Karpas-422 (cell line): ENCODE data around the gene PPP1R18. TPM values are rescaled to one million over a fixed set of nuclear protein-coding genes. Genes with fewer than 3 reads are reported as not detected.
"Not testable (repeated sequence)": the region's sequence is repeated elsewhere in the genome, so short reads cannot be mapped to it uniquely, and the experiment has no call there.

Experiments used
- DNase-seq: peaks from one replicate; pipeline ENCODE4 v3.0.0-alpha.2; 2015
- H2AFZ ChIP-seq: fragments of 200-600 bp; sonication (generic); 2 replicates; pipeline ENCODE4 v1.6.1; 2014; ENCODE audit warnings: antibody characterized with exemption, low read length, mixed read lengths
- H3K27ac ChIP-seq: fragments of 200-600 bp; sonication (generic); 2 replicates; pipeline ENCODE4 v1.5.1; 2014; ENCODE audit warnings: mild to moderate bottlenecking, low read length, moderate library complexity
- H3K27me3 ChIP-seq: fragments of 200-600 bp; sonication (generic); 2 replicates; pipeline ENCODE4 v1.6.1; 2014; ENCODE audit warnings: low read length, mixed read lengths
- H3K36me3 ChIP-seq: fragments of 200-600 bp; sonication (generic); 2 replicates; pipeline ENCODE4 v1.6.1; 2014; ENCODE audit warnings: low read length, mixed read lengths; ENCODE audit not compliant: insufficient read depth
- H3K4me1 ChIP-seq: fragments of 200-600 bp; sonication (generic); 2 replicates; pipeline ENCODE4 v1.6.1; 2014; ENCODE audit warnings: mild to moderate bottlenecking, low read length, mixed read lengths
- H3K4me2 ChIP-seq: fragments of 200-600 bp; sonication (generic); 2 replicates; pipeline ENCODE4 v1.6.1; 2014; ENCODE audit warnings: low read length, low read depth, mild to moderate bottlenecking; ENCODE audit not compliant: poor library complexity, severe bottlenecking
- H3K4me3 ChIP-seq: fragments of 200-600 bp; sonication (generic); 2 replicates; pipeline ENCODE4 v1.5.1; 2014; ENCODE audit warnings: mild to moderate bottlenecking, antibody characterized with exemption, low read length, mixed read lengths
- H3K79me2 ChIP-seq: fragments of 200-600 bp; sonication (generic); 2 replicates; pipeline ENCODE4 v1.6.1; 2014; ENCODE audit warnings: mild to moderate bottlenecking, low read length, mixed read lengths
- H3K9ac ChIP-seq: fragments of 200-600 bp; sonication (generic); 2 replicates; pipeline ENCODE4 v1.6.0; 2014; ENCODE audit warnings: low read length
- H3K9me2 ChIP-seq: fragments of 200-600 bp; sonication (generic), shearing (Covaris generic); replicated peaks from 2 replicates; pipeline ENCODE4 v1.6.0; 2014; ENCODE audit warnings: mild to moderate bottlenecking, low read length, moderate library complexity; ENCODE audit not compliant: insufficient read depth
- H3K9me3 ChIP-seq: fragments of 300-700, 200-600 bp; sonication (generic); 2 replicates; pipeline ENCODE4 v1.6.1; 2014; ENCODE audit warnings: low read length, mixed read lengths
- H4K20me1 ChIP-seq: fragments of 200-600 bp; sonication (generic); 2 replicates; pipeline ENCODE4 v1.6.1; 2014; ENCODE audit warnings: mild to moderate bottlenecking, antibody characterized with exemption, low read length, low read depth; ENCODE audit not compliant: insufficient read depth
- total RNA-seq: library from RNA; depleted of rRNA; stranded (reverse); fragments of >200 nt; shearing (Covaris generic); gene quantifications from 2 replicates; pipeline ENCODE4 v1.2.3, GENCODE V29; 2014; ENCODE audit warnings: low replicate concordance

The PPP1R18 gene
- total RNA-seq, 1 experiment from 2014 or later = 69.8 TPM

- Histone ChIP-seq H3K4me1 (peaks cover 16% of the 10 kb centered on the region), H3K27ac (no peak overlapping the region), H3K9me3 (no peaks in the 10 kb centered on the region), H3K9me2 (no peaks in the 10 kb centered on the region), H3K4me3 (no peak overlapping the region), H2AFZ (no peak overlapping the region), H3K79me2 (peaks cover 24% of the 10 kb centered on the region), H4K20me1 (peaks cover 5% of the 10 kb centered on the region; the same call in 1 of the 2 replicates), H3K27me3 (no peaks in the 10 kb centered on the region), H3K4me2 (peak overlapping the region; percentile 81), H3K36me3 (peaks cover 7% of the 10 kb centered on the region; the same call in 1 of the 2 replicates), H3K9ac (0 out of 2 replicates have a peak overlapping the region, but pooled peaks have one; percentile 94)
- DNase-seq = no peak
Measured at GRCh38 chr6:30670760-30671527, 15.5 kb downstream of the PPP1R18 start.

GRCh38 chr6:30666300-30666699, 20.1 kb downstream of the PPP1R18 start:
- not testable (repeated sequence) for H3K27me3 ChIP-seq, H3K27ac ChIP-seq, H3K9me2 ChIP-seq, H3K4me1 ChIP-seq, H3K9me3 ChIP-seq, DNase-seq, H2AFZ ChIP-seq, H3K79me2 ChIP-seq, H3K9ac ChIP-seq, H3K4me3 ChIP-seq, H4K20me1 ChIP-seq, H3K4me2 ChIP-seq
- peaks cover 23% of the 10 kb centered on the region; the same call in 1 of the 2 replicates for H3K36me3 ChIP-seq

GRCh38 chr6:30664994-30665767, 21.3 kb downstream of the PPP1R18 start:
- no peaks in the 10 kb centered on the region for H3K27me3 ChIP-seq
- H3K4me2 ChIP-seq = no peak overlapping the region
- H2AFZ ChIP-seq = no peak overlapping the region
- H3K4me1 ChIP-seq = no peaks in the 10 kb centered on the region
- H3K79me2 ChIP-seq = no peaks in the 10 kb centered on the region; the same call in 1 of the 2 replicates
- H3K36me3 ChIP-seq = peaks cover 24% of the 10 kb centered on the region; the same call in 1 of the 2 replicates
- no peak overlapping the region for H3K4me3 ChIP-seq
- H3K9ac ChIP-seq = no peak overlapping the region
- H3K9me3 ChIP-seq = no peaks in the 10 kb centered on the region
- H4K20me1 ChIP-seq = no peaks in the 10 kb centered on the region
- DNase-seq = no peak
- H3K27ac ChIP-seq = no peak overlapping the region
- no peaks in the 10 kb centered on the region for H3K9me2 ChIP-seq

- not testable (repeated sequence) for H3K4me3 ChIP-seq, H3K27ac ChIP-seq, H3K4me1 ChIP-seq, H3K4me2 ChIP-seq, H3K9ac ChIP-seq, H4K20me1 ChIP-seq, H2AFZ ChIP-seq, DNase-seq, H3K9me3 ChIP-seq, H3K27me3 ChIP-seq, H3K9me2 ChIP-seq, H3K79me2 ChIP-seq
- peaks cover 36% of the 10 kb centered on the region for H3K36me3 ChIP-seq
Measured at GRCh38 chr6:30657922-30658321, 28.5 kb downstream of the PPP1R18 start.

GRCh38 chr6:30657454-30657853, 29.0 kb downstream of the PPP1R18 start:
- Histone ChIP-seq H3K27ac (no peak overlapping the region), H3K79me2 (no peaks in the 10 kb centered on the region), H4K20me1 (no peaks in the 10 kb centered on the region), H3K4me3 (no peak overlapping the region), H3K27me3 (no peaks in the 10 kb centered on the region), H3K9me3 (no peaks in the 10 kb centered on the region), H3K4me1 (no peaks in the 10 kb centered on the region), H3K36me3 (peaks cover 34% of the 10 kb centered on the region), H3K4me2 (no peak overlapping the region), H3K9ac (no peak overlapping the region), H3K9me2 (no peaks in the 10 kb centered on the region), H2AFZ (no peak overlapping the region)
- DNase-seq = no peak

GRCh38 chr6:30656513-30656912, 29.9 kb downstream of the PPP1R18 start:
- Histone ChIP-seq H3K9me3 (no peaks in the 10 kb centered on the region), H3K9ac (no peak overlapping the region), H3K27ac (no peak overlapping the region), H3K27me3 (no peaks in the 10 kb centered on the region), H4K20me1 (no peaks in the 10 kb centered on the region), H3K9me2 (no peaks in the 10 kb centered on the region), H3K36me3 (peaks cover 29% of the 10 kb centered on the region), H3K4me2 (no peak overlapping the region), H3K4me1 (no peaks in the 10 kb centered on the region), H2AFZ (no peak overlapping the region), H3K79me2 (no peaks in the 10 kb centered on the region), H3K4me3 (no peak overlapping the region)
- no peak for DNase-seq

- no peak overlapping the region for H3K27ac ChIP-seq
- H3K36me3 ChIP-seq = peaks cover 27% of the 10 kb centered on the region
- DNase-seq = no peak
- no peak overlapping the region for H3K4me2 ChIP-seq
- H3K4me1 ChIP-seq = no peaks in the 10 kb centered on the region
- no peak overlapping the region for H2AFZ ChIP-seq
- H3K79me2 ChIP-seq = no peaks in the 10 kb centered on the region
- no peaks in the 10 kb centered on the region for H3K9me2 ChIP-seq
- H3K27me3 ChIP-seq = no peaks in the 10 kb centered on the region
- H3K9me3 ChIP-seq = no peaks in the 10 kb centered on the region
- no peak overlapping the region for H3K9ac ChIP-seq
- H3K4me3 ChIP-seq = no peak overlapping the region
- no peaks in the 10 kb centered on the region for H4K20me1 ChIP-seq
Measured at GRCh38 chr6:30655743-30656094, 30.7 kb downstream of the PPP1R18 start.
